ENCODE measurements around the gene BCL11B. TPM values are rescaled to one million over a fixed set of nuclear protein-coding genes. Genes with fewer than 3 reads are reported as not detected.

Gene BCL11B
- polyA plus RNA-seq, 1 donor = 1.4 TPM

- DNase-seq = no peak
Observed at GRCh38 chr14:99252940-99253868, 18.8 kb downstream of the BCL11B start.

GRCh38 chr14:99252443-99252939, 19.5 kb downstream of the BCL11B start:
- DNase-seq = no peak

- no peak for DNase-seq
Observed at GRCh38 chr14:99251721-99252120, 20.3 kb downstream of the BCL11B start.

GRCh38 chr14:99250636-99251208, 21.3 kb downstream of the BCL11B start:
- no peak for DNase-seq

GRCh38 chr14:99249389-99249788, 22.6 kb downstream of the BCL11B start:
- DNase-seq = no peak

- no peak for DNase-seq
Observed at GRCh38 chr14:99248761-99249171, 23.2 kb downstream of the BCL11B start.

- DNase-seq = no peak
Observed at GRCh38 chr14:99247772-99248171, 24.2 kb downstream of the BCL11B start.

GRCh38 chr14:99247101-99247729, 24.8 kb downstream of the BCL11B start:
- no peak for DNase-seq

- DNase-seq = no peak
Observed at GRCh38 chr14:99246536-99247097, 25.4 kb downstream of the BCL11B start.

- DNase-seq = no peak
Observed at GRCh38 chr14:99245564-99246511, 26.2 kb downstream of the BCL11B start.

- no peak for DNase-seq
Observed at GRCh38 chr14:99244941-99245563, 26.9 kb downstream of the BCL11B start.

GRCh38 chr14:99244367-99244901, 27.6 kb downstream of the BCL11B start:
- DNase-seq = no peak

- no peak for DNase-seq
Observed at GRCh38 chr14:99242816-99243721, 28.9 kb downstream of the BCL11B start.

- DNase-seq = no peak
Observed at GRCh38 chr14:99242238-99242637, 29.8 kb downstream of the BCL11B start.

GRCh38 chr14:99241325-99242010, 30.5 kb downstream of the BCL11B start:
- no peak for DNase-seq

GRCh38 chr14:99240627-99241324, 31.2 kb downstream of the BCL11B start:
- no peak for DNase-seq

- no peak for DNase-seq
Observed at GRCh38 chr14:99239661-99240092, 32.3 kb downstream of the BCL11B start.

GRCh38 chr14:99238216-99238615, 33.8 kb downstream of the BCL11B start:
- DNase-seq = no peak

GRCh38 chr14:99237288-99237687, 34.7 kb downstream of the BCL11B start:
- no peak for DNase-seq

Measured in hindlimb muscle (tissue), 1 donor.